Astrocyte of the spinal cord (primary cell): ENCODE results near the gene KIAA2012.

Experiments used
- DNase-seq: peaks from one replicate; pipeline ENCODE4 v3.0.0; 2011; ENCODE audit warnings: low read depth, low spot score
- H3K4me3 ChIP-seq: 2 replicates; pipeline ENCODE4 v1.5.1; 2011; ENCODE audit warnings: low read depth, mild to moderate bottlenecking, low read length, moderate library complexity
- in situ Hi-C: cut with HindIII; loops from 2 replicates; pipeline ENCODE4 v1.10.0; 2017; ENCODE audit warnings: low sequenced_read_pairs
- TF ChIP-seq, protein P1 (sequence below): IDR thresholded peaks from 2 replicates; pipeline ENCODE4 v1.5.1; 2012; ENCODE audit warnings: low read depth, mild to moderate bottlenecking, low read length, inconsistent platforms

The KIAA2012 gene

DNA sequence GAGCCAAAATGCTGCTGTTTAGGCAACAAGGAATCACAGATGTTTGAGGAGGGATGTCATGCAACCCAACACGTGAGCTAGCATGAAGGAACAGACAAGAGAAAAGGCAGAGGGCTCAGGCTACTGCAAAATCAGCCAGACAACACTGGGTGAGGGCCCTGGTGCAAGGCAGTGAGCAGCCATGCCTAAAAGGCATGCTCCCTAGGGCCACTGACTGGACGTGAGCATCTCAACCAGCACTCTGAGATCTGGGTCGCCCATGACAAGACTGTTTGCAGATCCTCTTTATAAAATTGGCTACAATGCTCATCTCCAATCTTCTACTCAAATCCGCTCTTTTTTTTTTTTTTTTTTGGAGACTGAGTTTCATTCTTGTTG is 49.1 kb downstream of the KIAA2012 start:
- DNase-seq = no peak
- in situ Hi-C loops = no loop called here
- H3K4me3 ChIP-seq = no peak overlapping the region
- TF ChIP-seq, protein P1, sequence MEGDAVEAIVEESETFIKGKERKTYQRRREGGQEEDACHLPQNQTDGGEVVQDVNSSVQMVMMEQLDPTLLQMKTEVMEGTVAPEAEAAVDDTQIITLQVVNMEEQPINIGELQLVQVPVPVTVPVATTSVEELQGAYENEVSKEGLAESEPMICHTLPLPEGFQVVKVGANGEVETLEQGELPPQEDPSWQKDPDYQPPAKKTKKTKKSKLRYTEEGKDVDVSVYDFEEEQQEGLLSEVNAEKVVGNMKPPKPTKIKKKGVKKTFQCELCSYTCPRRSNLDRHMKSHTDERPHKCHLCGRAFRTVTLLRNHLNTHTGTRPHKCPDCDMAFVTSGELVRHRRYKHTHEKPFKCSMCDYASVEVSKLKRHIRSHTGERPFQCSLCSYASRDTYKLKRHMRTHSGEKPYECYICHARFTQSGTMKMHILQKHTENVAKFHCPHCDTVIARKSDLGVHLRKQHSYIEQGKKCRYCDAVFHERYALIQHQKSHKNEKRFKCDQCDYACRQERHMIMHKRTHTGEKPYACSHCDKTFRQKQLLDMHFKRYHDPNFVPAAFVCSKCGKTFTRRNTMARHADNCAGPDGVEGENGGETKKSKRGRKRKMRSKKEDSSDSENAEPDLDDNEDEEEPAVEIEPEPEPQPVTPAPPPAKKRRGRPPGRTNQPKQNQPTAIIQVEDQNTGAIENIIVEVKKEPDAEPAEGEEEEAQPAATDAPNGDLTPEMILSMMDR = no peak

DNA sequence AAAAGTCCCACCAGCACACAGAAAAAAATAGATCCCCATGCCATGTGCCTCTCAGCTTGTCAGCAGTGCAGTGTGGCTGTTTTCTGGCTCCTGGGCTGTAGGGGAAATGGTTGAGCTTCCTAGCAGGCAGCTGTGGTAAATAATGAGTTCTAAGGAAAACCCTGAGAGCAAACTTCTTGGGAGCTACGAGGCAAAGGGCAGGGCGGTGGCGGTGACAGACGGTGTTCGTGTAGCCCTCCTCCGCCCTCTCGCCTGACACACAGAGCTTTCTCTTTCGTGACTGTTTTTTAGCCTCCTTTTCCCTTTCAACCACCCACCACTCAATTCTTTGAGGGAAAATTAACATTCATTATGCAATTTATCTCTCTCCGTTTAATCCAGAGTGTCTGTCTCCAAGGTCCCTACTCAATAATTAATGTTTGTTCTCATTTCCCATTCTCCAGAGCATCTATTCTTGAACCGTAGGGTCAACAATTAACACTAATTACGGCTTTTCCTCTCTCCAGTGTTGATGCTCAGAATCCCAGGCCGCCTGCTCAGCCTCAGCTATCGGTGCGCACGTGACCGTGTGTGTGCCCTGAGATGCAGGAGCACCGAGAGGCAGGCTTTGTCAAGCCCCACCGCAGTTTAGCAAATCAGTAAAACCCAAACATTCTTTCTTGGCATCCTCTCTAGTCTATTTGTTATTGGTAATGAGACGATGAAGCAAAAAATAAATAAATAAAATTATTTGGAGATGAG is 50.1 kb downstream of the KIAA2012 start:
- no peak overlapping the region for H3K4me3 ChIP-seq
- TF ChIP-seq, protein P1 = no peak
- no peak for DNase-seq
- in situ Hi-C loops = no loop called here

DNA sequence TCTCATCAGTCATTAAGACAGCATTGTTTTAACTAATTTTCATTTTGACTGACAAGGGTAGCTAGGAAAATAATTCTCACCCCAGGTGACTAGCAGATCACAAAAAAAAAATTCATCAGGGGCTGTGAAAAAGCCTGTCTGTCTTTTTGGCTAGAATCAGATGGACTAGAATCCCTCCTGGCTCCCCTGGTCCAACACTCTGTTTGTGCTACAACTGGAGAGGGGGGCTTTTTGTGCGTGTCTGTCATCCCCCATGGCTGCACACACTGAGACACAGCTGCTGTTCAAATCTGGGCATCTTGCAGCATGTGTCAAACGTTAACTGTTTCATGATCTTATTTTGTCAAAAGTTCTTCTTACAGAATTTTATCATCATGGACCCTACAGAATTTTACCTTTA is 51.2 kb downstream of the KIAA2012 start:
- no peak for DNase-seq
- no peak overlapping the region for H3K4me3 ChIP-seq
- in situ Hi-C loops = no loop called here
- TF ChIP-seq, protein P1 = no peak

DNA sequence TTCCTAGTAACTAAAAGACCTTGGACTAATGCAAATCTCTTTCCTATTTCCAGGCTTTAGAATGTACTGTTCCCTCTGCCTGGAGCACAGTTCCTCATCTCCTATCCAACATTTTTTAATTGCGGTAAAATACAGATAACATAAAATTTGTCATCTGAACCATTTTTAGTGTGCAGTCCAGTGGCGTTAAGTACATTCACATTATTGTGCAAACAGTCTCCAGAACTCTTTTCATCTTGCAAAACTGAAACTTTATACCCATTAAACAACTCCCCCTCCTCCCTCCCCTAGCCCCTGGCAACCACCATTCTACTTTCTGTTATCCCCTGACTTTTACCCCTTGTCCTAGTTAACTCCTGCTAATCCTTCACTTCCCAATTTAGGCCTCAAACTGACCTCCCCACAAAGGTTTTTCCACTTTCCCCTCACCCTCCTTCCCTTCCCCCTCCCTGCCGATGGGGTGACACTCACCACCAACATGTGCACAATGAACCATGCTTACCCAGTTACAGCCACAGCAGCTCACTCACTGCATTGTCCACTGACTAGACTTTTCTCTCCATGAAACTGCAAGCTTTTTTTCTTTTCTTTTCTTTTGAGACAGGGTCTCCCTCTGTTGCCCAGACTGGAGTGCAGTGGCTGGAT is 54.8 kb downstream of the KIAA2012 start:
- no peak overlapping the region for H3K4me3 ChIP-seq
- in situ Hi-C loops = no loop called here
- TF ChIP-seq, protein P1 = no peak
- no peak for DNase-seq

DNA sequence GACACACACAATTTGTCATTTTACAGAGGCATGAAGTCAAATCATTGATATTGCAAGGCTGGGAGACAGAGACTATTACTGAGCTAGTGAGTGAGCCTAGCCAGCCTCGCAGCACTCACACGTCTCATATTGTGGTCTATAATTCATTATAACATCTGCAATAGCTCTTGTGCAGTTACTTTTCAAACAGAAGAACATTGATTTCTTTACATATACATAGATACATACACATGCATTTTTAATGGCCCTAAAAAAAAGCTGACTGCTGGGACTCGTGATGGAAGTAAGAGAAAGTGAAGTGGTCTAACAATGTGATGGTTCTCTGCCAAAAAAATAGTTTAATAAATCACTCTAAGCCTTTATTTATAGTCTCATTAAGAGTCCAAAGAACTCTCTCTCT is 56.8 kb downstream of the KIAA2012 start:
- in situ Hi-C loops = no loop called here

DNA sequence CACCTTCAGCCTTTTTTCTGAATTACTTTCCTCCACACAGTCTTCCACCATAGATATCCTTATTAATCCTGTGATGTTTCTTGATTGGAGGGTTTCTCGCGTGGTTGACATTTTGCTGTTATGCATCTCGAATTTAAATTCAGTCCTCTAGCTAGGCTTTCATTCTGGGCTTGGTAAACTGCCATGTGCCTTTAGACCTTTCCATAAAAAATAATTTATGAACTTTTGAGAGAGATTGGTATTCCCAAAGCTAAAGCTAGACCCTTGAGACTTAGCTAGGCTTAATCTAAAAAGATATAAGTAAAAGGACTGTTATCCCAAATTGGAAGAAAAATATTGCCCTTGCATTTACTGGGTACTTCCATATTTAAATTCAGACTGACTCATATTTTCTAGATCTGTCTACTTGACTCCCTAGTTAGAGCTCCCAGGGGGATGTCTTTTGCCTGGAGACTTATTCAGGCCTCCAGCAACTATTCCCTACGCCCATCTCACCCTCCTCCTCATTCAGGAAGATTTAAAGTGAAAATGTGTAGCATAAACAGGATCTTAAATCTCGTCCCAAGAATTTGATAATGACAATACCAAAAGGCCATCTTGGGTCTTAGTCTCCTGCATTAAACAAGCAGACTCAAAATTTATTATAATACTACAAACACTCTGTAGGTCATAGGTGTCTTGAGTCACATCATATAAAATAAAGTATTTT is 60.3 kb downstream of the KIAA2012 start:
- no peak overlapping the region for H3K4me3 ChIP-seq
- DNase-seq = peak; percentile 15
- TF ChIP-seq, protein P1 = no peak
- in situ Hi-C loops = no loop called here

More for the DNA sequence above, 56.8 kb downstream of the KIAA2012 start:
- no peak for DNase-seq
- TF ChIP-seq, protein P1 = no peak
- H3K4me3 ChIP-seq = no peak overlapping the region
